NT2/D1 (cell line): ENCODE results near the gene KRT83.

Experiments
- SUZ12 ChIP-seq: IDR thresholded peaks from 2 replicates; pipeline ENCODE4 v1.6.1; 2011; ENCODE audit not compliant: insufficient read length, insufficient read depth; ENCODE audit errors: extremely low read depth
- YY1 ChIP-seq: IDR thresholded peaks from 2 replicates; pipeline ENCODE4 v1.6.1; 2011; ENCODE audit not compliant: insufficient read length, insufficient read depth
- ZNF274 ChIP-seq: IDR thresholded peaks from 2 replicates; pipeline ENCODE4 v1.6.1; 2011; ENCODE audit warnings: mild to moderate bottlenecking, low read depth, low read length

DNA sequence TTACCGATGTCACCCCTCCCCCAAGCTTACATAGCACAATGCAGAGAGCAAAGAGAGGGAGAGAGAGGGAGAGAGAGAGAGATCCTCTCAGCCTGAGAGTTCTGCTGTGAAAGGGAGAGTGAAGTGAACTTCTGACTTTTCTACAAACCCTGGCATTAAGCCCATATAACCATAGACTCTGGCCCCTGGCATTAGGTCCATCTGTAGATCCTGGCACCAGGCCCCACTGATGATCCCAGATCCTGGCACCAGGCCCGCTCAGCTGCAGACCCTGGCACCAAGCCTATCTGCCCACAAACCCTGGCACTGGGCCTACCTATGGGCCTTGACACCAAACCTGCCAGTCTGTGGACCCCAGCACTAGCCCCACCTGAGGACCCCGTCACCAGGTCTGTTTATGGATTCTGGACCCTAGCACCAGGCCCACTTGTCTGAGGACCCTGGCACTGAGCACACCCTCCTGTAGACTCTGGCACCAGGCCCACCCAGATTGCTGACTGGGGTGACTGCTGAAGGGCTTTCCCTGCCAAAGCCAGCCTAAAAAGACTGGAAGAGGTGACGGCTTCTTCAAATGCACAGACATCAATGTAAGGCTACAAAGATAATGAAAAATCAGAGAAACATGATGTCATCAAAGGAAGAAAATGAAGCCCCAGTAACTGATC is 14.5 kb upstream of the KRT83 start:
- TF ChIP-seq YY1 (no peak), ZNF274 (no peak), SUZ12 (no peak)
